GM12878 (cell line): Measurements from ENCODE around the gene ZNF507. TPM values are rescaled to one million over a fixed set of nuclear protein-coding genes. Genes with fewer than 3 reads are reported as not detected.

Source experiments
- CBX5 ChIP-seq: sonication (generic); IDR thresholded peaks from 2 replicates; pipeline ENCODE4 v1.6.1; 2016; ENCODE audit warnings: low read depth, moderate library complexity, mild to moderate bottlenecking, inconsistent platforms
- DPF2 ChIP-seq: fragments of 450-650 bp; IDR thresholded peaks from 2 replicates; pipeline ENCODE4 v1.6.1; 2017; ENCODE audit warnings: mild to moderate bottlenecking
- FOS ChIP-seq: IDR thresholded peaks from 3 replicates; pipeline ENCODE4 v1.6.1; 2011; ENCODE audit warnings: borderline replicate concordance; ENCODE audit not compliant: insufficient read length; ENCODE audit errors: extremely low read depth
- KAT2A ChIP-seq: conservative IDR thresholded peaks from 2 replicates; pipeline ENCODE4 v1.6.1; 2011; ENCODE audit warnings: low read depth, low read length; ENCODE audit not compliant: control insufficient read depth
- MAX ChIP-seq: IDR thresholded peaks from 2 replicates; pipeline ENCODE4 v1.6.1; 2012; ENCODE audit warnings: low read depth, low read length, improper control_type of control experiment
- MYB ChIP-seq: fragments of 150-350 bp; IDR thresholded peaks from 2 replicates; pipeline ENCODE4 v1.6.1; 2014; ENCODE audit warnings: mild to moderate bottlenecking, low read depth, low read length, borderline replicate concordance
- PAX5 ChIP-seq: IDR thresholded peaks from 2 replicates; pipeline ENCODE4 v1.6.1; 2011; ENCODE audit warnings: low read depth, low read length, borderline replicate concordance
- SKIL ChIP-seq: fragments of 450-650 bp; IDR thresholded peaks from 2 replicates; pipeline ENCODE4 v1.6.1; 2017; ENCODE audit warnings: mild to moderate bottlenecking, low read depth, inconsistent platforms; ENCODE audit not compliant: poor library complexity, severe bottlenecking
- SMARCA5 ChIP-seq: fragments of 450-650 bp; IDR thresholded peaks from 2 replicates; pipeline ENCODE4 v1.6.1; 2017; ENCODE audit warnings: mild to moderate bottlenecking
- ZNF207 ChIP-seq: fragments of 450-650 bp; IDR thresholded peaks from 2 replicates; pipeline ENCODE4 v1.6.1; 2014; ENCODE audit warnings: antibody characterized with exemption, mild to moderate bottlenecking, borderline replicate concordance
- ZNF24 ChIP-seq: fragments of 450-650 bp; IDR thresholded peaks from 2 replicates; pipeline ENCODE4 v1.6.1; 2017; ENCODE audit warnings: antibody characterized with exemption, mild to moderate bottlenecking
- polyA plus RNA-seq, 11 experiments: library from polyadenylated mRNA; depleted of rRNA in 4 of 11; unstranded in 6 of 11; stranded (reverse) in 5 of 11; fragments of >200 nt; fragmentation: Nextera tagmentation in 4 of 11; fragmentation: Illumina TruSeq in 1 of 11; extraction: Ambion mirVana in 4 of 11; extraction: Trizol in 1 of 11; gene quantifications; 1 replicate in 1 of 11; 2 replicates in 10 of 11; pipeline versions ENCODE4 v1.2.1 to v1.2.3, GENCODE V29; 2011 to 2016; ENCODE audit warnings: inconsistent platforms in 2 of 11, missing spikeins in 2 of 11, low read depth in 1 of 11
- total RNA-seq, 4 experiments: library from RNA; depleted of rRNA in 3 of 4; stranded (reverse); fragments of >200 nt in 3 of 4; fragmentation: Illumina TruSeq in 1 of 4; extraction: Trizol in 1 of 4; gene quantifications; 2 replicates each; pipeline versions ENCODE4 v1.2.1 to v1.2.3, GENCODE V29; 2013 to 2021
- TF ChIP-seq, protein P1 (sequence below): IDR thresholded peaks from 2 replicates; pipeline ENCODE4 v1.6.1; 2011; ENCODE audit warnings: low read depth, mild to moderate bottlenecking, low read length, moderate library complexity, borderline replicate concordance; ENCODE audit errors: extremely low read depth
- TF ChIP-seq, protein P2 (sequence below): IDR thresholded peaks from 2 replicates; pipeline ENCODE4 v1.6.1; 2012; ENCODE audit warnings: improper control_type of control experiment, low read depth, low read length; ENCODE audit not compliant: insufficient replicate concordance
- TF ChIP-seq, protein P3 (sequence below): fragments of 450-650 bp; IDR thresholded peaks from 2 replicates; pipeline ENCODE4 v1.6.1; 2014; ENCODE audit warnings: mild to moderate bottlenecking
- TF ChIP-seq, protein P4 (sequence below): fragments of 450-650 bp; IDR thresholded peaks from 2 replicates; pipeline ENCODE4 v1.6.1; 2018; ENCODE audit warnings: mild to moderate bottlenecking, low read depth, moderate library complexity; ENCODE audit not compliant: partially characterized antibody

Gene ZNF507
- total and polyA plus RNA-seq, 10 of the 15 experiments (the other 5 are each of a cell fraction or from before 2014, with no cell fraction given) = 2.3 to 18.4 (median 10.1) TPM

GRCh38 chr19:32405431-32406160 lies 60.2 kb downstream of the ZNF507 start, which contains the start of gene DPY19L3 (continued):
- peak; percentile 96 for TF ChIP-seq DPF2
- no peak for TF ChIP-seq ZNF207
- no peak for TF ChIP-seq CBX5
- TF ChIP-seq PAX5 = peak; percentile 55; the same call in 1 of the 2 replicates
- TF ChIP-seq, protein P1, sequence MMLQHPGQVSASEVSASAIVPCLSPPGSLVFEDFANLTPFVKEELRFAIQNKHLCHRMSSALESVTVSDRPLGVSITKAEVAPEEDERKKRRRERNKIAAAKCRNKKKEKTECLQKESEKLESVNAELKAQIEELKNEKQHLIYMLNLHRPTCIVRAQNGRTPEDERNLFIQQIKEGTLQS = no peak
- peak; percentile 49; the same call in 1 of the 2 replicates for TF ChIP-seq MAX
- TF ChIP-seq KAT2A = no peak
- TF ChIP-seq ZNF24 = 0 out of 2 replicates have a peak, but pooled peaks have one; percentile 22
- peak; percentile 86 for TF ChIP-seq SMARCA5
- no peak for TF ChIP-seq FOS
- TF ChIP-seq, protein P2, sequence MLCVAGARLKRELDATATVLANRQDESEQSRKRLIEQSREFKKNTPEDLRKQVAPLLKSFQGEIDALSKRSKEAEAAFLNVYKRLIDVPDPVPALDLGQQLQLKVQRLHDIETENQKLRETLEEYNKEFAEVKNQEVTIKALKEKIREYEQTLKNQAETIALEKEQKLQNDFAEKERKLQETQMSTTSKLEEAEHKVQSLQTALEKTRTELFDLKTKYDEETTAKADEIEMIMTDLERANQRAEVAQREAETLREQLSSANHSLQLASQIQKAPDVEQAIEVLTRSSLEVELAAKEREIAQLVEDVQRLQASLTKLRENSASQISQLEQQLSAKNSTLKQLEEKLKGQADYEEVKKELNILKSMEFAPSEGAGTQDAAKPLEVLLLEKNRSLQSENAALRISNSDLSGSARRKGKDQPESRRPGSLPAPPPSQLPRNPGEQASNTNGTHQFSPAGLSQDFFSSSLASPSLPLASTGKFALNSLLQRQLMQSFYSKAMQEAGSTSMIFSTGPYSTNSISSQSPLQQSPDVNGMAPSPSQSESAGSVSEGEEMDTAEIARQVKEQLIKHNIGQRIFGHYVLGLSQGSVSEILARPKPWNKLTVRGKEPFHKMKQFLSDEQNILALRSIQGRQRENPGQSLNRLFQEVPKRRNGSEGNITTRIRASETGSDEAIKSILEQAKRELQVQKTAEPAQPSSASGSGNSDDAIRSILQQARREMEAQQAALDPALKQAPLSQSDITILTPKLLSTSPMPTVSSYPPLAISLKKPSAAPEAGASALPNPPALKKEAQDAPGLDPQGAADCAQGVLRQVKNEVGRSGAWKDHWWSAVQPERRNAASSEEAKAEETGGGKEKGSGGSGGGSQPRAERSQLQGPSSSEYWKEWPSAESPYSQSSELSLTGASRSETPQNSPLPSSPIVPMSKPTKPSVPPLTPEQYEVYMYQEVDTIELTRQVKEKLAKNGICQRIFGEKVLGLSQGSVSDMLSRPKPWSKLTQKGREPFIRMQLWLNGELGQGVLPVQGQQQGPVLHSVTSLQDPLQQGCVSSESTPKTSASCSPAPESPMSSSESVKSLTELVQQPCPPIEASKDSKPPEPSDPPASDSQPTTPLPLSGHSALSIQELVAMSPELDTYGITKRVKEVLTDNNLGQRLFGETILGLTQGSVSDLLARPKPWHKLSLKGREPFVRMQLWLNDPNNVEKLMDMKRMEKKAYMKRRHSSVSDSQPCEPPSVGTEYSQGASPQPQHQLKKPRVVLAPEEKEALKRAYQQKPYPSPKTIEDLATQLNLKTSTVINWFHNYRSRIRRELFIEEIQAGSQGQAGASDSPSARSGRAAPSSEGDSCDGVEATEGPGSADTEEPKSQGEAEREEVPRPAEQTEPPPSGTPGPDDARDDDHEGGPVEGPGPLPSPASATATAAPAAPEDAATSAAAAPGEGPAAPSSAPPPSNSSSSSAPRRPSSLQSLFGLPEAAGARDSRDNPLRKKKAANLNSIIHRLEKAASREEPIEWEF = no peak
- TF ChIP-seq SKIL = no peak
- TF ChIP-seq, protein P3, sequence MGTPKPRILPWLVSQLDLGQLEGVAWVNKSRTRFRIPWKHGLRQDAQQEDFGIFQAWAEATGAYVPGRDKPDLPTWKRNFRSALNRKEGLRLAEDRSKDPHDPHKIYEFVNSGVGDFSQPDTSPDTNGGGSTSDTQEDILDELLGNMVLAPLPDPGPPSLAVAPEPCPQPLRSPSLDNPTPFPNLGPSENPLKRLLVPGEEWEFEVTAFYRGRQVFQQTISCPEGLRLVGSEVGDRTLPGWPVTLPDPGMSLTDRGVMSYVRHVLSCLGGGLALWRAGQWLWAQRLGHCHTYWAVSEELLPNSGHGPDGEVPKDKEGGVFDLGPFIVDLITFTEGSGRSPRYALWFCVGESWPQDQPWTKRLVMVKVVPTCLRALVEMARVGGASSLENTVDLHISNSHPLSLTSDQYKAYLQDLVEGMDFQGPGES = 0 out of 2 replicates have a peak, but pooled peaks have one; percentile 42
- TF ChIP-seq, protein P4, sequence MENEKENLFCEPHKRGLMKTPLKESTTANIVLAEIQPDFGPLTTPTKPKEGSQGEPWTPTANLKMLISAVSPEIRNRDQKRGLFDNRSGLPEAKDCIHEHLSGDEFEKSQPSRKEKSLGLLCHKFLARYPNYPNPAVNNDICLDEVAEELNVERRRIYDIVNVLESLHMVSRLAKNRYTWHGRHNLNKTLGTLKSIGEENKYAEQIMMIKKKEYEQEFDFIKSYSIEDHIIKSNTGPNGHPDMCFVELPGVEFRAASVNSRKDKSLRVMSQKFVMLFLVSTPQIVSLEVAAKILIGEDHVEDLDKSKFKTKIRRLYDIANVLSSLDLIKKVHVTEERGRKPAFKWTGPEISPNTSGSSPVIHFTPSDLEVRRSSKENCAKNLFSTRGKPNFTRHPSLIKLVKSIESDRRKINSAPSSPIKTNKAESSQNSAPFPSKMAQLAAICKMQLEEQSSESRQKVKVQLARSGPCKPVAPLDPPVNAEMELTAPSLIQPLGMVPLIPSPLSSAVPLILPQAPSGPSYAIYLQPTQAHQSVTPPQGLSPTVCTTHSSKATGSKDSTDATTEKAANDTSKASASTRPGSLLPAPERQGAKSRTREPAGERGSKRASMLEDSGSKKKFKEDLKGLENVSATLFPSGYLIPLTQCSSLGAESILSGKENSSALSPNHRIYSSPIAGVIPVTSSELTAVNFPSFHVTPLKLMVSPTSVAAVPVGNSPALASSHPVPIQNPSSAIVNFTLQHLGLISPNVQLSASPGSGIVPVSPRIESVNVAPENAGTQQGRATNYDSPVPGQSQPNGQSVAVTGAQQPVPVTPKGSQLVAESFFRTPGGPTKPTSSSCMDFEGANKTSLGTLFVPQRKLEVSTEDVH = peak; percentile 48
- TF ChIP-seq MYB = no peak
